ENCODE results near the gene TBXAS1.

Gene TBXAS1

GRCh38 chr7:139854803-139855497 is 25.9 kb downstream of the TBXAS1 start:
- no peak for DNase-seq (ENCODE audit: low read depth)

GRCh38 chr7:139855498-139856270 is 26.6 kb downstream of the TBXAS1 start:
- DNase-seq (ENCODE audit: low read depth): no peak

GRCh38 chr7:139857791-139858190 is 28.7 kb downstream of the TBXAS1 start:
- no peak for DNase-seq (ENCODE audit: low read depth)

- DNase-seq (ENCODE audit: low read depth): no peak
Observed at GRCh38 chr7:139860090-139860775, 31.2 kb downstream of the TBXAS1 start.

- no peak for DNase-seq (ENCODE audit: low read depth)
Observed at GRCh38 chr7:139861803-139862202, 32.7 kb downstream of the TBXAS1 start.

GRCh38 chr7:139866047-139866837 is 37.2 kb downstream of the TBXAS1 start:
- no peak for DNase-seq (ENCODE audit: low read depth)

- DNase-seq (ENCODE audit: low read depth): no peak
Observed at GRCh38 chr7:139867847-139868246, 38.8 kb downstream of the TBXAS1 start.

GRCh38 chr7:139869886-139870285 is 40.8 kb downstream of the TBXAS1 start:
- DNase-seq (ENCODE audit: low read depth): no peak

- DNase-seq (ENCODE audit: low read depth): no peak
Observed at GRCh38 chr7:139870380-139870779, 41.3 kb downstream of the TBXAS1 start.

- DNase-seq (ENCODE audit: low read depth): peak; percentile 73
Observed at GRCh38 chr7:139871331-139871730, 42.3 kb downstream of the TBXAS1 start.

GRCh38 chr7:139871820-139872219 is 42.8 kb downstream of the TBXAS1 start:
- DNase-seq (ENCODE audit: low read depth): no peak

- DNase-seq (ENCODE audit: low read depth): no peak
Observed at GRCh38 chr7:139873593-139874301, 44.7 kb downstream of the TBXAS1 start.

GRCh38 chr7:139874302-139874629 is 45.2 kb downstream of the TBXAS1 start:
- no peak for DNase-seq (ENCODE audit: low read depth)

- DNase-seq (ENCODE audit: low read depth): no peak
Observed at GRCh38 chr7:139875821-139876241, 46.8 kb downstream of the TBXAS1 start.

GRCh38 chr7:139876622-139877283 is 47.7 kb downstream of the TBXAS1 start:
- no peak for DNase-seq (ENCODE audit: low read depth)

- no peak for DNase-seq (ENCODE audit: low read depth)
Observed at GRCh38 chr7:139883814-139884213, 54.8 kb downstream of the TBXAS1 start.

- DNase-seq (ENCODE audit: low read depth): no peak
Observed at GRCh38 chr7:139884441-139884840, 55.4 kb downstream of the TBXAS1 start.

GRCh38 chr7:139885511-139885910 is 56.4 kb downstream of the TBXAS1 start:
- no peak for DNase-seq (ENCODE audit: low read depth)

- no peak for DNase-seq (ENCODE audit: low read depth)
Observed at GRCh38 chr7:139886206-139886605, 57.1 kb downstream of the TBXAS1 start.

GRCh38 chr7:139886899-139887298 is 57.8 kb downstream of the TBXAS1 start:
- no peak for DNase-seq (ENCODE audit: low read depth)

GRCh38 chr7:139887992-139888481 is 59.0 kb downstream of the TBXAS1 start:
- DNase-seq (ENCODE audit: low read depth): no peak

Data from fibroblast of gingiva (primary cell).